SW 1271 (cell line): ENCODE data around the gene TNFRSF1B.
A peak's percentile ranks its signal among the peaks of the same experiment; 100 is the strongest.

ENCODE experiments used
- DNase-seq, 2 experiments: peaks; one replicate each; lab custom pipeline; 2025; lab: John Stamatoyannopoulos, UW

The TNFRSF1B gene

GRCh38 chr1:12176298-12177118, 9.7 kb downstream of the TNFRSF1B start:
- DNase-seq = no peak

GRCh38 chr1:12177156-12177998, 10.6 kb downstream of the TNFRSF1B start:
- DNase-seq = no peak

GRCh38 chr1:12177999-12178441, 11.2 kb downstream of the TNFRSF1B start:
- DNase-seq = no peak

- DNase-seq = no peak
Measured at GRCh38 chr1:12178511-12178910, 11.7 kb downstream of the TNFRSF1B start.

- peak in 1 of 2 experiments; percentile 6 for DNase-seq
Measured at GRCh38 chr1:12179111-12179519, 12.3 kb downstream of the TNFRSF1B start.

GRCh38 chr1:12179676-12180075, 12.9 kb downstream of the TNFRSF1B start:
- no peak for DNase-seq

GRCh38 chr1:12180315-12180714, 13.5 kb downstream of the TNFRSF1B start:
- DNase-seq = no peak

- no peak for DNase-seq
Measured at GRCh38 chr1:12180903-12181302, 14.1 kb downstream of the TNFRSF1B start.

- DNase-seq = no peak
Measured at GRCh38 chr1:12181568-12181967, 14.8 kb downstream of the TNFRSF1B start.

- no peak for DNase-seq
Measured at GRCh38 chr1:12182410-12182984, 15.7 kb downstream of the TNFRSF1B start.

- no peak for DNase-seq
Measured at GRCh38 chr1:12183095-12183794, 16.5 kb downstream of the TNFRSF1B start.

GRCh38 chr1:12184008-12184681, 17.4 kb downstream of the TNFRSF1B start:
- no peak for DNase-seq

GRCh38 chr1:12185036-12185917, 18.5 kb downstream of the TNFRSF1B start:
- DNase-seq = no peak

- DNase-seq = no peak
Measured at GRCh38 chr1:12185918-12186678, 19.3 kb downstream of the TNFRSF1B start.

GRCh38 chr1:12186679-12186985, 19.8 kb downstream of the TNFRSF1B start:
- no peak for DNase-seq

GRCh38 chr1:12188115-12188514, 21.3 kb downstream of the TNFRSF1B start:
- no peak for DNase-seq

- no peak for DNase-seq
Measured at GRCh38 chr1:12188657-12189327, 22.0 kb downstream of the TNFRSF1B start.

GRCh38 chr1:12189328-12189682, 22.5 kb downstream of the TNFRSF1B start:
- no peak for DNase-seq
